ENCODE data around the gene PALMD. TPM values are rescaled to one million over a fixed set of nuclear protein-coding genes. Genes with fewer than 3 reads are reported as not detected.

PALMD gene
- total RNA-seq, 1 experiment from 2014 or later = not detected

DNA sequence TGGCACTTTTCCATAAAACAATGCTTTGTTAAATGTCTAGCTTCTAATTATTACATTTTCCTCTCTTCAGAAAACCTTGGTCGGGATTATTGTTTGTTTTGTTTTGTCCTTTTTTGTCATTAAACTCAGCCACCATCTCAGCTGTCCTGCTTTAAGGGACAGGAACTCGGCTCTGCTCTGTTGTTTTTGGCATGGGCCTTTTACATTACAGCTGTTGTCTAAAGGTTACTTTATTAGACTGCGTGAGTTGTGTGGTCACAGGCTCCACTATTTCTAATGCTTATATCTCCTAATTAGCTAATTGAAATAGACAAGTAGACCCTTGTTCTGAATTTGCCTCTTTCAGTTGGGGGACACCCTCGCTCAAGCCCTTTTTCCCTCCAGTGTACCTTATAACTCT, 1.6 kb downstream of the PALMD start:
- Histone ChIP-seq H3K79me2 (ENCODE audit: insufficient read depth, low read length) (no peaks in the 10 kb centered on the region), H2AFZ (ENCODE audit: low read length) (no peak overlapping the region), H3K4me2 (ENCODE audit: insufficient read depth, insufficient read length, low read length) (no peak overlapping the region), H2BK12ac (ENCODE audit: insufficient read length, low read depth, low read length) (no peak overlapping the region), H2BK15ac (ENCODE audit: low read depth, low read length) (no peak overlapping the region), H3K79me1 (ENCODE audit: insufficient read depth, low read depth, low read length, poor library complexity, severe bottlenecking) (no peaks in the 10 kb centered on the region), H2BK120ac (ENCODE audit: low read depth, low read length, poor library complexity, severe bottlenecking) (no peak overlapping the region), H3K56ac (ENCODE audit: insufficient read length, low read depth, low read length) (no peak overlapping the region), H2BK20ac (ENCODE audit: low read depth, low read length, poor library complexity, severe bottlenecking) (no peak overlapping the region), H3K27me3 (ENCODE audit: insufficient read depth, low read length) (no peaks in the 10 kb centered on the region), H3K27ac (ENCODE audit: insufficient read length, low read depth, low read length) (no peak overlapping the region), H3T11ph (ENCODE audit: low read length) (no peak overlapping the region), H4K91ac (ENCODE audit: insufficient read length, low read depth, low read length) (no peak overlapping the region), H4K5ac (ENCODE audit: insufficient read length, low read depth, low read length) (no peak overlapping the region), H3K4ac (ENCODE audit: low read depth, low read length) (no peak overlapping the region), H3K23ac (ENCODE audit: insufficient read length, low read depth, low read length) (no peak overlapping the region), H3K4me1 (ENCODE audit: insufficient read depth, low read length) (peaks cover 4% of the 10 kb centered on the region), H3K18ac (ENCODE audit: insufficient read length, low read depth, low read length) (no peak overlapping the region), H4K8ac (replicated peaks; ENCODE audit: insufficient read length, low read depth, low read length) (no peak overlapping the region), H3K14ac (ENCODE audit: insufficient read depth, low read length) (no peak overlapping the region), H2AK5ac (ENCODE audit: insufficient read length, low read length) (no peak overlapping the region), H2BK5ac (ENCODE audit: insufficient read length, low read length) (no peak overlapping the region), H3K23me2 (ENCODE audit: insufficient read length, low read depth, low read length, poor library complexity, severe bottlenecking) (no peaks in the 10 kb centered on the region), H4K20me1 (ENCODE audit: control insufficient read depth, insufficient read depth, insufficient read length) (no peaks in the 10 kb centered on the region), H3K9ac (ENCODE audit: extremely low read depth, insufficient read length, low read length) (no peak overlapping the region), H3K9me3 (ENCODE audit: control insufficient read depth, low read depth, low read length) (no peaks in the 10 kb centered on the region)
- TF ChIP-seq, protein P1, sequence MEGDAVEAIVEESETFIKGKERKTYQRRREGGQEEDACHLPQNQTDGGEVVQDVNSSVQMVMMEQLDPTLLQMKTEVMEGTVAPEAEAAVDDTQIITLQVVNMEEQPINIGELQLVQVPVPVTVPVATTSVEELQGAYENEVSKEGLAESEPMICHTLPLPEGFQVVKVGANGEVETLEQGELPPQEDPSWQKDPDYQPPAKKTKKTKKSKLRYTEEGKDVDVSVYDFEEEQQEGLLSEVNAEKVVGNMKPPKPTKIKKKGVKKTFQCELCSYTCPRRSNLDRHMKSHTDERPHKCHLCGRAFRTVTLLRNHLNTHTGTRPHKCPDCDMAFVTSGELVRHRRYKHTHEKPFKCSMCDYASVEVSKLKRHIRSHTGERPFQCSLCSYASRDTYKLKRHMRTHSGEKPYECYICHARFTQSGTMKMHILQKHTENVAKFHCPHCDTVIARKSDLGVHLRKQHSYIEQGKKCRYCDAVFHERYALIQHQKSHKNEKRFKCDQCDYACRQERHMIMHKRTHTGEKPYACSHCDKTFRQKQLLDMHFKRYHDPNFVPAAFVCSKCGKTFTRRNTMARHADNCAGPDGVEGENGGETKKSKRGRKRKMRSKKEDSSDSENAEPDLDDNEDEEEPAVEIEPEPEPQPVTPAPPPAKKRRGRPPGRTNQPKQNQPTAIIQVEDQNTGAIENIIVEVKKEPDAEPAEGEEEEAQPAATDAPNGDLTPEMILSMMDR (conservative IDR thresholded peaks at IDR 0.05) = no peak
- Mint-ChIP-seq H3K36me3 (ENCODE audit: insufficient read depth in 1 of 3, low read depth in 3 of 3) (no peaks in the 10 kb centered on the region), H3K4me1 (peaks cover 42 to 49% of the 10 kb centered on the region in 2 experiments), H3K27me3 (ENCODE audit: low read depth) (no peaks in the 10 kb centered on the region; the same call in 1 of the 2 replicates), H3K27ac (no peak overlapping the region), H3K9me3 (no peaks in the 10 kb centered on the region), H3K4me3 (no peak overlapping the region)
- DNase-seq = no peak
- WGBS (ENCODE audit: extremely low coverage, insufficient read length, low lambda C conversion rate) = no CpG with 5 or more reads among the region's 4 CpGs

All from H9 (cell line).